K562 (cell line): Measurements from ENCODE around the gene MPC2. TPM values are rescaled to one million over a fixed set of nuclear protein-coding genes. Genes with fewer than 3 reads are reported as not detected.
A peak's percentile ranks its signal among the peaks of the same experiment; 100 is the strongest.

Experiments used
- ASH1L ChIP-seq: fragments of 450-650 bp; IDR thresholded peaks from 2 replicates; pipeline ENCODE4 v1.6.1; 2018; ENCODE audit warnings: borderline replicate concordance, mild to moderate bottlenecking, low read depth; ENCODE audit not compliant: partially characterized antibody
- ATF7 ChIP-seq: fragments of 450-650 bp; IDR thresholded peaks from 2 replicates; pipeline ENCODE4 v1.7.1; 2014; ENCODE audit warnings: mild to moderate bottlenecking, moderate library complexity
- BRCA1 ChIP-seq, 2 experiments: fragments of 450-650 bp in 1 of 2; sonication (generic) in 1 of 2; formaldehyde crosslinking in 1 of 2; IDR thresholded peaks; 2 replicates each; pipeline versions ENCODE4 v1.5.0 to v1.6.1; 2017 to 2020; ENCODE audit warnings: mild to moderate bottlenecking in 1 of 2, missing genetic modification reagents in 1 of 2
- DNMT1 ChIP-seq: fragments of 450-650 bp; IDR thresholded peaks from 2 replicates; pipeline ENCODE4 v1.6.1; 2016; ENCODE audit warnings: antibody characterized with exemption, mild to moderate bottlenecking
- KDM1A ChIP-seq, 2 experiments: fragments of 450-650 bp; IDR thresholded peaks; 2 replicates each; pipeline ENCODE4 v1.6.1; 2016; ENCODE audit warnings: mild to moderate bottlenecking in 2 of 2
- MAZ ChIP-seq, 2 experiments: fragments of 450-650 bp in 1 of 2; sonication (generic) in 1 of 2; formaldehyde crosslinking; IDR thresholded peaks in 1 of 2; conservative IDR thresholded peaks in 1 of 2; 2 replicates each; pipeline versions ENCODE4 v1.4.0 to v1.5.0; 2020; ENCODE audit warnings: mild to moderate bottlenecking in 1 of 2, missing genetic modification reagents in 1 of 2
- MIER1 ChIP-seq: fragments of 450-650 bp; IDR thresholded peaks from 2 replicates; pipeline ENCODE4 v1.6.1; 2016; ENCODE audit warnings: antibody characterized with exemption, mild to moderate bottlenecking, low read depth
- NFYB ChIP-seq: IDR thresholded peaks from 2 replicates; pipeline ENCODE4 v1.6.1; 2011; ENCODE audit warnings: mild to moderate bottlenecking, moderate library complexity; ENCODE audit not compliant: insufficient read length; ENCODE audit errors: extremely low read depth
- RBM14 ChIP-seq: fragments of 200-400 bp; formaldehyde crosslinking; IDR thresholded peaks from 2 replicates; pipeline ENCODE4 v1.6.1; 2018; ENCODE audit warnings: low read depth, mild to moderate bottlenecking, low read length, moderate library complexity, borderline replicate concordance; ENCODE audit not compliant: insufficient read depth
- SAP30 ChIP-seq: fragments of 200-600 bp; sonication (generic); IDR thresholded peaks from 2 replicates; pipeline ENCODE4 v1.6.1; 2012; ENCODE audit warnings: borderline replicate concordance, low read depth, mild to moderate bottlenecking, moderate library complexity, low read length, control low read depth, inconsistent platforms; ENCODE audit not compliant: insufficient read depth, poor library complexity, severe bottlenecking
- SETDB1 ChIP-seq: IDR thresholded peaks from one replicate; pipeline ENCODE4 v1.6.1; 2012; ENCODE audit warnings: low read length, control low read depth, inconsistent platforms
- SIX5 ChIP-seq, 2 experiments: IDR thresholded peaks; 2 replicates each; pipeline ENCODE4 v1.6.1; 2011; ENCODE audit warnings: low read length in 2 of 2, borderline replicate concordance in 1 of 2, low read depth in 1 of 2, mild to moderate bottlenecking in 1 of 2, moderate library complexity in 1 of 2; ENCODE audit not compliant: insufficient read depth in 1 of 2
- TBL1XR1 ChIP-seq, 2 experiments: IDR thresholded peaks; 2 replicates each; pipeline ENCODE4 v1.6.1; 2012; ENCODE audit warnings: improper control_type of control experiment in 2 of 2, low read length in 2 of 2, mild to moderate bottlenecking in 1 of 2
- TFAM ChIP-seq: fragments of 250-450 bp; sonication (Bioruptor Pico); conservative IDR thresholded peaks from 2 replicates; pipeline ENCODE4 v1.5.0; 2021; ENCODE audit warnings: mild to moderate bottlenecking, moderate library complexity
- ZNF785 ChIP-seq: fragments of 250-450 bp; sonication (Bioruptor Pico); IDR thresholded peaks from 2 replicates; pipeline ENCODE4 v1.4.0; 2020; ENCODE audit warnings: mild to moderate bottlenecking
- polyA plus RNA-seq, 8 experiments: library from polyadenylated mRNA; depleted of rRNA in 4 of 8; stranded (reverse) in 5 of 8; unstranded in 3 of 8; fragments of >200 nt; fragmentation: Nextera tagmentation in 2 of 8; fragmentation: Illumina TruSeq in 1 of 8; extraction: Ambion mirVana in 2 of 8; extraction: Trizol in 1 of 8; gene quantifications; 2 replicates each; pipeline versions ENCODE4 v1.2.1 to v1.2.3, GENCODE V29; 2011 to 2014; ENCODE audit warnings: inconsistent platforms in 1 of 8, missing spikeins in 1 of 8
- total RNA-seq, 7 experiments: library from RNA; depleted of rRNA in 6 of 7; stranded (reverse); fragments of >200 nt in 6 of 7; fragmentation: Illumina TruSeq in 2 of 7; extraction: Trizol in 2 of 7; gene quantifications; 2 replicates each; pipeline versions ENCODE4 v1.2.1 to v1.2.3, GENCODE V29; 2011 to 2021; ENCODE audit warnings: low replicate concordance in 1 of 7
- TF ChIP-seq, protein P1 (sequence below), 2 experiments: IDR thresholded peaks; 2 replicates each; pipeline ENCODE4 v1.6.1; 2011; ENCODE audit warnings: borderline replicate concordance in 1 of 2, control low read depth in 1 of 2, low read depth in 1 of 2, low read length in 1 of 2, mild to moderate bottlenecking in 1 of 2, mixed read lengths in 1 of 2, moderate library complexity in 1 of 2; ENCODE audit not compliant: insufficient read depth in 1 of 2, insufficient read length in 1 of 2, poor library complexity in 1 of 2, severe bottlenecking in 1 of 2; ENCODE audit errors: extremely low read depth in 1 of 2
- TF ChIP-seq, protein P2 (sequence below), 2 experiments: fragments of 450-650 bp; formaldehyde crosslinking in 1 of 2; IDR thresholded peaks; 2 replicates each; pipeline versions ENCODE4 v1.4.0 to v1.6.1; 2014 to 2020; ENCODE audit warnings: mild to moderate bottlenecking in 2 of 2, borderline replicate concordance in 1 of 2, low read depth in 1 of 2

MPC2 gene
- total and polyA plus RNA-seq, 9 of the 15 experiments (the other 6 are each of a cell fraction or from before 2014, with no cell fraction given) = 70.7 to 179 (median 144) TPM

DNA sequence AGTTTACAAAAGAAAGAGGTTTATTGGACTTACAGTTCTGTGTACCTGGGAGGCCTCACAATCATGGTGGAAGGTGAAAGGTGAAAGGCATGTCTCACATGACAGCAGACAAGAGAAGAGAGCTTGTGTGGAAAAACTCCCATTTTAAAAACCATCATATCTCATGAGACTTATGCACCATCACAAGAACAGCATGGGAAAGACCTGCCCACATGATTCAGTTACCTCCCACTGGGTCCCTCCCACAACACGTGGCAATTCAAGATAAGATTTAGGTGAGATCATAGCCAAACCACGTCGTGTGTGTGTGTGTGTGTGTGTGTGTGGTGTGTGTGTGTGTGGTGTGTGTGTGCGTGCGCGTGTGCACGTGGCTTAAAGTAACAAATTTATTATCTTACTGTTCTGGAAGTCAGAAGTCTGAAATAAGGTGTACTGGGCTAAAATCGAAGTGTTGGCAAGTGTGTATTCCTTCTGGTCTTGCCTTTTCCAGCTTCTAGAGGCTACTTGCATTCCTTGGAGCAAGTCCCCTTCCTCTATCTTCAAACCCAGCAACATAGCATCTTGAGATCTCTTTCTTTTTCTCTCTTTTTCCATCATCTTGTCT, 48.1 kb upstream of the MPC2 start (continued):
- TF ChIP-seq, protein P1, sequence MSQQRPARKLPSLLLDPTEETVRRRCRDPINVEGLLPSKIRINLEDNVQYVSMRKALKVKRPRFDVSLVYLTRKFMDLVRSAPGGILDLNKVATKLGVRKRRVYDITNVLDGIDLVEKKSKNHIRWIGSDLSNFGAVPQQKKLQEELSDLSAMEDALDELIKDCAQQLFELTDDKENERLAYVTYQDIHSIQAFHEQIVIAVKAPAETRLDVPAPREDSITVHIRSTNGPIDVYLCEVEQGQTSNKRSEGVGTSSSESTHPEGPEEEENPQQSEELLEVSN (IDR thresholded peaks at IDR 0.05; ENCODE audit: borderline replicate concordance in 1 of 2, extremely low read depth in 1 of 2, insufficient read depth in 1 of 2, insufficient read length in 1 of 2, low read depth in 1 of 2, low read length in 1 of 2, poor library complexity in 1 of 2, severe bottlenecking in 1 of 2) = peak; percentile 57 to 71
- TF ChIP-seq SETDB1 = no peak
- TF ChIP-seq MAZ (CRISPR knock-in tag; conservative IDR thresholded peaks at IDR 0.05 in 1 of 2, IDR thresholded peaks at IDR 0.05 in 1 of 2) = peak in 1 of 2 experiments; percentile 82; a peak in 2 of 4 replicates
- TF ChIP-seq SIX5 (IDR thresholded peaks at IDR 0.05; ENCODE audit: borderline replicate concordance in 1 of 2, insufficient read depth in 1 of 2, low read depth in 1 of 2, low read length in 2 of 2) = no peak
- TF ChIP-seq DNMT1 = 0 out of 2 replicates have a peak, but pooled peaks have one; percentile 54
- TF ChIP-seq ASH1L = peak; percentile 56
- TF ChIP-seq SAP30 = no peak
- peak; percentile 80 to 86; a peak in 3 of 4 replicates for TF ChIP-seq TBL1XR1 (IDR thresholded peaks at IDR 0.05; ENCODE audit: low read length in 2 of 2)
- TF ChIP-seq RBM14 = no peak
- TF ChIP-seq KDM1A (IDR thresholded peaks at IDR 0.05) = peak; percentile 66 to 93
- TF ChIP-seq BRCA1 (IDR thresholded peaks at IDR 0.05) = no peak
- no peak for TF ChIP-seq BRCA1 (CRISPR knock-in tag; IDR thresholded peaks at IDR 0.05)
- no peak for TF ChIP-seq TFAM (CRISPR knock-in tag)
- TF ChIP-seq ATF7 = peak; percentile 99
- TF ChIP-seq MIER1 = peak; percentile 33; the same call in 1 of the 2 replicates
- no peak for TF ChIP-seq NFYB
- TF ChIP-seq, protein P2, sequence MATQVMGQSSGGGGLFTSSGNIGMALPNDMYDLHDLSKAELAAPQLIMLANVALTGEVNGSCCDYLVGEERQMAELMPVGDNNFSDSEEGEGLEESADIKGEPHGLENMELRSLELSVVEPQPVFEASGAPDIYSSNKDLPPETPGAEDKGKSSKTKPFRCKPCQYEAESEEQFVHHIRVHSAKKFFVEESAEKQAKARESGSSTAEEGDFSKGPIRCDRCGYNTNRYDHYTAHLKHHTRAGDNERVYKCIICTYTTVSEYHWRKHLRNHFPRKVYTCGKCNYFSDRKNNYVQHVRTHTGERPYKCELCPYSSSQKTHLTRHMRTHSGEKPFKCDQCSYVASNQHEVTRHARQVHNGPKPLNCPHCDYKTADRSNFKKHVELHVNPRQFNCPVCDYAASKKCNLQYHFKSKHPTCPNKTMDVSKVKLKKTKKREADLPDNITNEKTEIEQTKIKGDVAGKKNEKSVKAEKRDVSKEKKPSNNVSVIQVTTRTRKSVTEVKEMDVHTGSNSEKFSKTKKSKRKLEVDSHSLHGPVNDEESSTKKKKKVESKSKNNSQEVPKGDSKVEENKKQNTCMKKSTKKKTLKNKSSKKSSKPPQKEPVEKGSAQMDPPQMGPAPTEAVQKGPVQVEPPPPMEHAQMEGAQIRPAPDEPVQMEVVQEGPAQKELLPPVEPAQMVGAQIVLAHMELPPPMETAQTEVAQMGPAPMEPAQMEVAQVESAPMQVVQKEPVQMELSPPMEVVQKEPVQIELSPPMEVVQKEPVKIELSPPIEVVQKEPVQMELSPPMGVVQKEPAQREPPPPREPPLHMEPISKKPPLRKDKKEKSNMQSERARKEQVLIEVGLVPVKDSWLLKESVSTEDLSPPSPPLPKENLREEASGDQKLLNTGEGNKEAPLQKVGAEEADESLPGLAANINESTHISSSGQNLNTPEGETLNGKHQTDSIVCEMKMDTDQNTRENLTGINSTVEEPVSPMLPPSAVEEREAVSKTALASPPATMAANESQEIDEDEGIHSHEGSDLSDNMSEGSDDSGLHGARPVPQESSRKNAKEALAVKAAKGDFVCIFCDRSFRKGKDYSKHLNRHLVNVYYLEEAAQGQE (IDR thresholded peaks at IDR 0.05; ENCODE audit: borderline replicate concordance) = peak; percentile 55; the same call in 1 of the 2 replicates
- TF ChIP-seq, protein P2 (CRISPR knock-in tag; IDR thresholded peaks at IDR 0.05; ENCODE audit: low read depth) = no peak
- no peak for TF ChIP-seq ZNF785 (CRISPR knock-in tag)
